ENCODE data around the gene ME2. TPM values are rescaled to one million over a fixed set of nuclear protein-coding genes. Genes with fewer than 3 reads are reported as not detected.

Gene ME2
- total RNA-seq, 4 donors from 2014 or later = 32.6 to 55.8 (median 48.0) TPM

GRCh38 chr18:50844960-50845359, 34.0 kb upstream of the ME2 start:
- DNase-seq (ENCODE audit: low spot score in 2 of 2) = no peak
- TF ChIP-seq, protein P1, sequence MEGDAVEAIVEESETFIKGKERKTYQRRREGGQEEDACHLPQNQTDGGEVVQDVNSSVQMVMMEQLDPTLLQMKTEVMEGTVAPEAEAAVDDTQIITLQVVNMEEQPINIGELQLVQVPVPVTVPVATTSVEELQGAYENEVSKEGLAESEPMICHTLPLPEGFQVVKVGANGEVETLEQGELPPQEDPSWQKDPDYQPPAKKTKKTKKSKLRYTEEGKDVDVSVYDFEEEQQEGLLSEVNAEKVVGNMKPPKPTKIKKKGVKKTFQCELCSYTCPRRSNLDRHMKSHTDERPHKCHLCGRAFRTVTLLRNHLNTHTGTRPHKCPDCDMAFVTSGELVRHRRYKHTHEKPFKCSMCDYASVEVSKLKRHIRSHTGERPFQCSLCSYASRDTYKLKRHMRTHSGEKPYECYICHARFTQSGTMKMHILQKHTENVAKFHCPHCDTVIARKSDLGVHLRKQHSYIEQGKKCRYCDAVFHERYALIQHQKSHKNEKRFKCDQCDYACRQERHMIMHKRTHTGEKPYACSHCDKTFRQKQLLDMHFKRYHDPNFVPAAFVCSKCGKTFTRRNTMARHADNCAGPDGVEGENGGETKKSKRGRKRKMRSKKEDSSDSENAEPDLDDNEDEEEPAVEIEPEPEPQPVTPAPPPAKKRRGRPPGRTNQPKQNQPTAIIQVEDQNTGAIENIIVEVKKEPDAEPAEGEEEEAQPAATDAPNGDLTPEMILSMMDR (IDR thresholded peaks at IDR 0.05) = no peak
- TF ChIP-seq EP300 (IDR thresholded peaks at IDR 0.05) (no peak), POLR2A (IDR thresholded peaks at IDR 0.05) (no peak)
- 84 to 91% methylated on average over 3 of the region's 3 CpGs for WGBS, 2 donors
- no peaks in the 10 kb centered on the region for H3K9me3 ChIP-seq
- H3K4me1 ChIP-seq = peaks cover 0 to 3% (median 0%) of the 10 kb centered on the region in 4 donors
- H3K36me3 ChIP-seq = no peaks in the 10 kb centered on the region
- no peaks in the 10 kb centered on the region for H3K27me3 ChIP-seq
- H3K27ac ChIP-seq = no peak overlapping the region
- no peak overlapping the region for H3K4me3 ChIP-seq

GRCh38 chr18:50847192-50847591, 31.7 kb upstream of the ME2 start:
- Histone ChIP-seq H3K27me3 (no peaks in the 10 kb centered on the region), H3K9me3 (no peaks in the 10 kb centered on the region), H3K4me3 (no peak overlapping the region), H3K36me3 (no peaks in the 10 kb centered on the region), H3K4me1 (peaks cover 0 to 3% (median 0%) of the 10 kb centered on the region in 4 donors), H3K27ac (no peak overlapping the region)
- DNase-seq (ENCODE audit: low spot score in 2 of 2) = no peak
- 90 to 92% methylated on average over 4 of the region's 4 CpGs for WGBS, 2 donors
- TF ChIP-seq POLR2A (IDR thresholded peaks at IDR 0.05) (no peak), EP300 (IDR thresholded peaks at IDR 0.05) (no peak)
- TF ChIP-seq, protein P1 (IDR thresholded peaks at IDR 0.05) = no peak

- WGBS, 2 donors = 59 to 63% methylated on average over 7 of the region's 7 CpGs
- no peak overlapping the region for H3K4me3 ChIP-seq
Measured at GRCh38 chr18:50848061-50848551, 30.8 kb upstream of the ME2 start.

GRCh38 chr18:50848991-50849390, 29.9 kb upstream of the ME2 start:
- peak overlapping the region in 2 of 4 donors; percentile 15 to 42 for H3K27ac ChIP-seq
- WGBS, 2 donors = 88 to 95% methylated on average over 1 of the region's 1 CpG
- no peaks in the 10 kb centered on the region for H3K9me3 ChIP-seq
- H3K4me1 ChIP-seq = peaks cover 0 to 12% (median 0%) of the 10 kb centered on the region in 4 donors
- TF ChIP-seq POLR2A (IDR thresholded peaks at IDR 0.05) (no peak), EP300 (IDR thresholded peaks at IDR 0.05) (no peak)
- TF ChIP-seq, protein P1 (IDR thresholded peaks at IDR 0.05) = no peak
- no peak overlapping the region for H3K4me3 ChIP-seq
- no peaks in the 10 kb centered on the region for H3K27me3 ChIP-seq
- H3K36me3 ChIP-seq = no peaks in the 10 kb centered on the region
- no peak for DNase-seq (ENCODE audit: low spot score in 2 of 2)

More at GRCh38 chr18:50848061-50848551, 30.8 kb upstream of the ME2 start:
- Histone ChIP-seq H3K36me3 (no peaks in the 10 kb centered on the region), H3K9me3 (no peaks in the 10 kb centered on the region), H3K4me1 (peaks cover 0 to 5% (median 0%) of the 10 kb centered on the region in 4 donors), H3K27me3 (no peaks in the 10 kb centered on the region), H3K27ac (peak overlapping the region in 1 of 4 donors; percentile 42)
- TF ChIP-seq POLR2A (IDR thresholded peaks at IDR 0.05) (no peak), EP300 (IDR thresholded peaks at IDR 0.05) (no peak)
- TF ChIP-seq, protein P1 (IDR thresholded peaks at IDR 0.05) = no peak
- DNase-seq (ENCODE audit: low spot score in 2 of 2) = no peak

DNA sequence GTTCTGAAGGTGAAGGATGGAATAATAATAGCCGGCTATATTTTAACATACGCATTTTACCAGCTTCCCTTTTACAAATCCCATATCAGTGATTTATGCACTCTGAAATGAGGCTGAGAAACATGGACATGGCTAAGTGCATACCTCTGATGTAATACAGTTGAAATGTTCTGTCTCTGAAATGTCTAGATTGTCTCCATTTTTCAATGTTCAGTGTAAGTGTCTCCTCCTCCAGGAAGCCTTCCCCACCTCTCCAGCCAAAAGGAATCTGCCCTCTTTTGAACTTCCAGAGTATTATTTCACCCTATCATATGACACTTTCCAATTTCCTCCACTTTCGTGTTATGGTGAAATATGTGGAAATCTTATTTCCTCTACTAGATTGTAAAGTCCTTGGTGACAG, 29.5 kb upstream of the ME2 start:
- 74% methylated on average over 3 of the region's 3 CpGs for WGBS, 2 donors
- H3K27me3 ChIP-seq = no peaks in the 10 kb centered on the region
- peaks cover 0 to 16% (median 2%) of the 10 kb centered on the region in 4 donors for H3K4me1 ChIP-seq
- no peaks in the 10 kb centered on the region for H3K9me3 ChIP-seq
- no peak overlapping the region for H3K4me3 ChIP-seq
- peak in 1 of 2 donors; percentile 42 for TF ChIP-seq EP300 (IDR thresholded peaks at IDR 0.05)
- TF ChIP-seq, protein P1 (IDR thresholded peaks at IDR 0.05) = no peak
- H3K36me3 ChIP-seq = no peaks in the 10 kb centered on the region
- no peak for DNase-seq (ENCODE audit: low spot score in 2 of 2)
- H3K27ac ChIP-seq = no peak overlapping the region

Measured in tibial nerve (tissue), 4 donors.